GM12878 (cell line): ENCODE results near the gene LRTM2. TPM values are rescaled to one million over a fixed set of nuclear protein-coding genes. Genes with fewer than 3 reads are reported as not detected.

Experiments
- ATAC-seq: fragments of 200-7000 bp; cut with Tn5 transposase; 3 replicates; pipeline ENCODE4 v1.9.1; 2020; ENCODE audit warnings: mild to moderate bottlenecking, moderate library complexity
- BruUV-seq: library from RNA; stranded (reverse); fragments of 400-500 nt; replicated peaks from 2 replicates; lab custom pipeline; 2021; lab: Mats Ljungman, UMichigan
- CTCF ChIA-PET: fragments of 300-600 bp; sonication (Branson Sonifier 250); formaldehyde crosslinking; extraction: SDS; loops from one replicate; lab custom pipeline; 2021; ENCODE audit warnings: inconsistent platforms; lab: Yijun Ruan, JAX
- POLR2A ChIA-PET: fragments of 350-600 bp; formaldehyde crosslinking; extraction: SDS; loops from one replicate; lab custom pipeline; 2021; ENCODE audit warnings: inconsistent platforms; lab: Charles Lee
- RAD21 ChIA-PET: fragments of 300-600 bp; sonication (Branson Sonifier 250); formaldehyde crosslinking; loops from one replicate; lab custom pipeline; 2023; ENCODE audit warnings: antibody characterized with exemption; ENCODE audit not compliant: unreplicated experiment; lab: Charles Lee
- SMC1A ChIA-PET: fragments of 300-600 bp; sonication (Branson Sonifier 250); formaldehyde crosslinking; loops from one replicate; lab custom pipeline; 2023; ENCODE audit not compliant: unreplicated experiment, uncharacterized antibody; lab: Charles Lee
- DNase-seq: peaks from one replicate; pipeline ENCODE4 v3.0.0-alpha.2; 2011; ENCODE audit warnings: low read depth, low spot score
- FAIRE-seq: peaks from 3 replicates; lab custom pipeline; 2011; peaks lifted over from hg19 to GRCh38; lab: Jason Lieb, UNC
- H2AFZ ChIP-seq: 2 replicates; pipeline ENCODE4 v1.6.0; 2011; ENCODE audit warnings: low read depth, low read length, control low read depth; ENCODE audit not compliant: control insufficient read depth
- H3K27ac ChIP-seq: 2 replicates; pipeline ENCODE4 v1.5.1; 2011; ENCODE audit warnings: control low read depth; ENCODE audit not compliant: control insufficient read depth, insufficient read depth
- H3K27me3 ChIP-seq, 2 experiments: replicated peaks in 1 of 2; 2 replicates each; pipeline versions ENCODE4 v1.6.0 to v1.6.1; 2011; ENCODE audit warnings: low read length in 1 of 2; ENCODE audit not compliant: control insufficient read depth in 2 of 2, insufficient read depth in 2 of 2
- H3K36me3 ChIP-seq, 2 experiments: 2 replicates each; pipeline ENCODE4 v1.5.1; 2011; ENCODE audit warnings: low read length in 1 of 2; ENCODE audit not compliant: control insufficient read depth in 2 of 2, insufficient read depth in 2 of 2
- H3K4me1 ChIP-seq: 2 replicates; pipeline ENCODE4 v1.6.1; 2011; ENCODE audit warnings: mild to moderate bottlenecking, low read length, moderate library complexity, mixed read lengths; ENCODE audit not compliant: control insufficient read depth, insufficient read depth
- H3K4me2 ChIP-seq: 2 replicates; pipeline ENCODE4 v1.6.0; 2011; ENCODE audit warnings: control low read depth; ENCODE audit not compliant: control insufficient read depth, insufficient read depth
- H3K4me3 ChIP-seq: fragments of 200-600 bp; sonication (generic); 2 replicates; pipeline ENCODE4 v1.5.1; 2016
- H3K79me2 ChIP-seq: 2 replicates; pipeline ENCODE4 v1.6.0; 2011; ENCODE audit warnings: low read length; ENCODE audit not compliant: control insufficient read depth, insufficient read depth
- H3K9ac ChIP-seq: 2 replicates; pipeline ENCODE4 v1.8.0; 2011; ENCODE audit warnings: low read length, control low read depth, mixed read lengths; ENCODE audit not compliant: control insufficient read depth, insufficient read depth
- H3K9me3 ChIP-seq: replicated peaks from 3 replicates; pipeline ENCODE4 v1.5.1; 2011; ENCODE audit warnings: mild to moderate bottlenecking, low read length; ENCODE audit not compliant: control insufficient read depth, insufficient read depth
- H4K20me1 ChIP-seq: 2 replicates; pipeline ENCODE4 v1.6.0; 2011; ENCODE audit not compliant: control insufficient read depth, insufficient read depth
- ATF3 ChIP-seq: IDR thresholded peaks from 2 replicates; pipeline ENCODE4 v1.6.1; 2011; ENCODE audit warnings: low read depth, mild to moderate bottlenecking, low read length, moderate library complexity, borderline replicate concordance; ENCODE audit errors: extremely low read depth
- BMI1 ChIP-seq: fragments of 450-650 bp; IDR thresholded peaks from 2 replicates; pipeline ENCODE4 v1.6.1; 2016; ENCODE audit warnings: mild to moderate bottlenecking, moderate library complexity, borderline replicate concordance
- CREB1 ChIP-seq: IDR thresholded peaks from 2 replicates; pipeline ENCODE4 v1.6.1; 2012; ENCODE audit warnings: low read depth, mild to moderate bottlenecking, inconsistent platforms
- EZH2 ChIP-seq: IDR thresholded peaks from 2 replicates; pipeline ENCODE4 v1.6.1; 2012; ENCODE audit warnings: low read depth, mild to moderate bottlenecking, control low read depth, inconsistent platforms, low read length, borderline replicate concordance; ENCODE audit not compliant: control insufficient read depth
- FOXM1 ChIP-seq: IDR thresholded peaks from 2 replicates; pipeline ENCODE4 v1.6.1; 2012; ENCODE audit warnings: low read depth, mild to moderate bottlenecking, inconsistent platforms, low read length, moderate library complexity
- HDAC2 ChIP-seq: fragments of 200-600 bp; sonication (generic); IDR thresholded peaks from 2 replicates; pipeline ENCODE4 v1.6.1; 2017
- IRF4 ChIP-seq: IDR thresholded peaks from 2 replicates; pipeline ENCODE4 v1.6.1; 2011; ENCODE audit warnings: low read depth, low read length
- KDM1A ChIP-seq: fragments of 200-600 bp; sonication (generic); IDR thresholded peaks from 2 replicates; pipeline ENCODE4 v1.6.1; 2016; ENCODE audit warnings: borderline replicate concordance
- LARP7 ChIP-seq: fragments of 450-650 bp; IDR thresholded peaks from 2 replicates; pipeline ENCODE4 v1.6.1; 2017; ENCODE audit warnings: mild to moderate bottlenecking
- MAX ChIP-seq: IDR thresholded peaks from 2 replicates; pipeline ENCODE4 v1.6.1; 2012; ENCODE audit warnings: low read depth, low read length, improper control_type of control experiment
- MTA3 ChIP-seq: IDR thresholded peaks from 2 replicates; pipeline ENCODE4 v1.6.1; 2012; ENCODE audit warnings: low read length, inconsistent platforms, borderline replicate concordance
- MYC ChIP-seq: IDR thresholded peaks from 2 replicates; pipeline ENCODE4 v1.6.1; 2011; ENCODE audit warnings: mild to moderate bottlenecking, low read length, moderate library complexity, inconsistent platforms; ENCODE audit not compliant: insufficient read depth, insufficient replicate concordance, insufficient read length, severe bottlenecking
- PML ChIP-seq: IDR thresholded peaks from 2 replicates; pipeline ENCODE4 v1.6.1; 2012; ENCODE audit warnings: low read length, inconsistent platforms
- POLR2A ChIP-seq: IDR thresholded peaks from 2 replicates; pipeline ENCODE4 v1.6.1; 2011; ENCODE audit warnings: low read depth, mild to moderate bottlenecking, low read length
- SRF ChIP-seq, 2 experiments: IDR thresholded peaks; 2 replicates each; pipeline ENCODE4 v1.6.1; 2011; ENCODE audit warnings: low read depth in 2 of 2, low read length in 2 of 2, mild to moderate bottlenecking in 1 of 2, moderate library complexity in 1 of 2
- WRNIP1 ChIP-seq: IDR thresholded peaks from 2 replicates; pipeline ENCODE4 v1.6.1; 2011; ENCODE audit warnings: low read depth, low read length, improper control_type of control experiment, borderline replicate concordance
- ZNF207 ChIP-seq: fragments of 450-650 bp; IDR thresholded peaks from 2 replicates; pipeline ENCODE4 v1.6.1; 2014; ENCODE audit warnings: antibody characterized with exemption, mild to moderate bottlenecking, borderline replicate concordance
- WGBS: methylation state at CpG from one replicate; pipeline ENCODE4 v1.1.6; 2016; ENCODE audit warnings: low lambda C conversion rate; ENCODE audit not compliant: insufficient replicate concordance, insufficient coverage; ENCODE audit errors: missing lambda C conversion rate; 5-methylcytosine and 5-hydroxymethylcytosine counted together
- in situ Hi-C: fragments of 300-500 bp; cut with MboI; formaldehyde crosslinking; loops from 9 replicates; pipeline ENCODE4 v1.14.3; 2018; ENCODE audit warnings: mixed read lengths
- intact Hi-C: fragments of 100-400 bp; cut with micrococcal nuclease; formaldehyde crosslinking; loops from one replicate; pipeline ENCODE4 v1.14.2; 2022; ENCODE audit not compliant: unreplicated experiment
- polyA plus RNA-seq, 11 experiments: library from polyadenylated mRNA; depleted of rRNA in 4 of 11; unstranded in 6 of 11; stranded (reverse) in 5 of 11; fragments of >200 nt; fragmentation: Nextera tagmentation in 4 of 11; fragmentation: Illumina TruSeq in 1 of 11; extraction: Ambion mirVana in 4 of 11; extraction: Trizol in 1 of 11; gene quantifications; 1 replicate in 1 of 11; 2 replicates in 10 of 11; pipeline versions ENCODE4 v1.2.1 to v1.2.3, GENCODE V29; 2011 to 2016; ENCODE audit warnings: inconsistent platforms in 2 of 11, missing spikeins in 2 of 11, low read depth in 1 of 11
- total RNA-seq, 4 experiments: library from RNA; depleted of rRNA in 3 of 4; stranded (reverse); fragments of >200 nt in 3 of 4; fragmentation: Illumina TruSeq in 1 of 4; extraction: Trizol in 1 of 4; gene quantifications; 2 replicates each; pipeline versions ENCODE4 v1.2.1 to v1.2.3, GENCODE V29; 2013 to 2021

LRTM2 gene
- total and polyA plus RNA-seq, 10 of the 15 experiments (the other 5 are each of a cell fraction or from before 2014, with no cell fraction given): 0.05 TPM; not detected in 9

GRCh38 chr12:1838205-1838993, 18.0 kb downstream of the LRTM2 start (continued):
- TF ChIP-seq ATF3: no peak
- no peak for TF ChIP-seq PML

GRCh38 chr12:1838994-1839365, 18.6 kb downstream of the LRTM2 start:
- no peak overlapping the region for H3K27ac ChIP-seq
- CTCF ChIA-PET: interaction anchor here (0.7 to 1.7 kb wide), 2 partner anchors 101 to 204 kb away, joined by 3 to 7 read pairs; no protein-coding TSS in a partner anchor
- H3K27me3 ChIP-seq: peaks cover 3 to 4% of the 10 kb centered on the region in 2 experiments
- no peaks in the 10 kb centered on the region for H3K9me3 ChIP-seq
- H3K4me1 ChIP-seq: no peaks in the 10 kb centered on the region
- SMC1A ChIA-PET: interaction anchor here (1.5 kb wide), 1 partner anchor 101 kb away, joined by 6 read pairs; no protein-coding TSS in a partner anchor
- H3K4me2 ChIP-seq: no peak overlapping the region
- FAIRE-seq (no peak), ATAC-seq (no peak), DNase-seq (no peak)
- H3K36me3 ChIP-seq: no peaks in the 10 kb centered on the region
- H3K79me2 ChIP-seq: no peaks in the 10 kb centered on the region
- RAD21 ChIA-PET: no interaction called here
- H2AFZ ChIP-seq: no peak overlapping the region
- 56% methylated on average over 15 of the region's 15 CpGs for WGBS
- H4K20me1 ChIP-seq: no peaks in the 10 kb centered on the region
- POLR2A ChIA-PET: no interaction called here
- intact Hi-C loops: no loop called here
- in situ Hi-C loops: no loop called here
- no peak for TF ChIP-seq WRNIP1
- no peak for TF ChIP-seq IRF4
- no peak for TF ChIP-seq MYC
- no peak for TF ChIP-seq SRF (IDR thresholded peaks at IDR 0.05; ENCODE audit: low read depth in 2 of 2, low read length in 2 of 2)
- TF ChIP-seq EZH2: no peak
- no peak for TF ChIP-seq FOXM1
- no peak for TF ChIP-seq POLR2A
- no peak for TF ChIP-seq CREB1
- TF ChIP-seq KDM1A: no peak
- TF ChIP-seq HDAC2: no peak
- no peak for TF ChIP-seq ZNF207
- TF ChIP-seq BMI1: no peak
- TF ChIP-seq LARP7: no peak
- TF ChIP-seq MAX: no peak
- TF ChIP-seq MTA3: no peak
- H3K9ac ChIP-seq: no peak overlapping the region
- H3K4me3 ChIP-seq: no peak overlapping the region
- no TSS peak for BruUV-seq
